OCI-LY7 (cell line): ENCODE measurements around the gene GNAZ.

Experiments used
- EZH2phosphoT487 ChIP-seq: fragments of 200-600 bp; sonication (generic); IDR thresholded peaks from 2 replicates; pipeline ENCODE4 v1.6.1; 2018; ENCODE audit warnings: low read depth, borderline replicate concordance, mild to moderate bottlenecking, mixed run types, antibody characterized with exemption, low read length, moderate library complexity, mixed read lengths
- TF ChIP-seq, protein P1 (sequence below): fragments of 200-600 bp; sonication (generic); conservative IDR thresholded peaks from 2 replicates; pipeline ENCODE4 v1.5.1; 2014; ENCODE audit warnings: mild to moderate bottlenecking, antibody characterized with exemption, low read length, moderate library complexity, mixed read lengths

DNA sequence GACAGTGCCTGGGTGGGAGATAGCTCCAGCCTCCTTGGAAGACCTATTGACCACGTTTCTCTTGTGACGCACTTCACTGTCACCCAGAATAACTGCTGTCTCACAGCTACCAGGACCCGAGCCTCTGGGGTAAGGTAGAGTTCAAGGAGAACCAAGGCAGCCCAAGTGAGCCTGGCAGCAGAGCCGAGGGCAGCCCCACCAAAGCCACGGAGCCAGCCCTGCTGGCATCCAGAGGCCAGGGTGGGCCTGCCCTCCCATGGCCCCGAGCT lies 38.7 kb downstream of the GNAZ start:
- TF ChIP-seq, protein P1, sequence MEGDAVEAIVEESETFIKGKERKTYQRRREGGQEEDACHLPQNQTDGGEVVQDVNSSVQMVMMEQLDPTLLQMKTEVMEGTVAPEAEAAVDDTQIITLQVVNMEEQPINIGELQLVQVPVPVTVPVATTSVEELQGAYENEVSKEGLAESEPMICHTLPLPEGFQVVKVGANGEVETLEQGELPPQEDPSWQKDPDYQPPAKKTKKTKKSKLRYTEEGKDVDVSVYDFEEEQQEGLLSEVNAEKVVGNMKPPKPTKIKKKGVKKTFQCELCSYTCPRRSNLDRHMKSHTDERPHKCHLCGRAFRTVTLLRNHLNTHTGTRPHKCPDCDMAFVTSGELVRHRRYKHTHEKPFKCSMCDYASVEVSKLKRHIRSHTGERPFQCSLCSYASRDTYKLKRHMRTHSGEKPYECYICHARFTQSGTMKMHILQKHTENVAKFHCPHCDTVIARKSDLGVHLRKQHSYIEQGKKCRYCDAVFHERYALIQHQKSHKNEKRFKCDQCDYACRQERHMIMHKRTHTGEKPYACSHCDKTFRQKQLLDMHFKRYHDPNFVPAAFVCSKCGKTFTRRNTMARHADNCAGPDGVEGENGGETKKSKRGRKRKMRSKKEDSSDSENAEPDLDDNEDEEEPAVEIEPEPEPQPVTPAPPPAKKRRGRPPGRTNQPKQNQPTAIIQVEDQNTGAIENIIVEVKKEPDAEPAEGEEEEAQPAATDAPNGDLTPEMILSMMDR, result no peak
- TF ChIP-seq EZH2phosphoT487, result no peak
